SK-N-SH treated with all-trans-retinoic acid at 6 μM for 48 hours (cell line): ENCODE measurements around the gene DNAL4.

Experiments used
- ATAC-seq: fragments of 200-7000 bp; cut with Tn5 transposase; 3 replicates; pipeline ENCODE4 v1.9.1; 2020; ENCODE audit warnings: mild to moderate bottlenecking, moderate library complexity
- ARNTL ChIP-seq: fragments of 450-650 bp; formaldehyde crosslinking; IDR thresholded peaks from 2 replicates; pipeline ENCODE4 v1.5.0; 2020; ENCODE audit warnings: low read depth, mild to moderate bottlenecking, moderate library complexity, borderline replicate concordance
- BACH2 ChIP-seq: fragments of 250-450 bp; sonication (Bioruptor Pico); IDR thresholded peaks from 2 replicates; pipeline ENCODE4 v1.9.0; 2021; ENCODE audit warnings: mild to moderate bottlenecking, borderline replicate concordance
- CSDC2 ChIP-seq: fragments of 250-450 bp; sonication (Bioruptor Pico); IDR thresholded peaks from 2 replicates; pipeline ENCODE4 v1.5.0; 2020; ENCODE audit warnings: mild to moderate bottlenecking, moderate library complexity
- CSRNP3 ChIP-seq: fragments of 250-450 bp; sonication (Bioruptor Pico); IDR thresholded peaks from 2 replicates; pipeline ENCODE4 v1.5.1; 2021; ENCODE audit warnings: mild to moderate bottlenecking, moderate library complexity
- ESRRG ChIP-seq: fragments of 250-450 bp; sonication (Bioruptor Pico); IDR thresholded peaks from 2 replicates; pipeline ENCODE4 v1.6.1; 2021; ENCODE audit warnings: mild to moderate bottlenecking
- GLIS3 ChIP-seq: fragments of 250-450 bp; sonication (Bioruptor Pico); IDR thresholded peaks from 2 replicates; pipeline ENCODE4 v1.5.0; 2020; ENCODE audit warnings: mild to moderate bottlenecking, moderate library complexity
- ISL1 ChIP-seq: fragments of 250-450 bp; sonication (Bioruptor Pico); IDR thresholded peaks from 2 replicates; pipeline ENCODE4 v2.1.2; 2022; ENCODE audit warnings: mild to moderate bottlenecking, moderate library complexity
- POU6F1 ChIP-seq: fragments of 250-450 bp; sonication (Bioruptor Pico); IDR thresholded peaks from 2 replicates; pipeline ENCODE4 v1.8.0; 2021; ENCODE audit warnings: low read depth, mild to moderate bottlenecking, moderate library complexity, borderline replicate concordance
- PPARA ChIP-seq: fragments of 250-450 bp; sonication (Bioruptor Pico); IDR thresholded peaks from 2 replicates; pipeline ENCODE4 v1.5.0; 2020; ENCODE audit warnings: mild to moderate bottlenecking, borderline replicate concordance
- RARB ChIP-seq: fragments of 250-450 bp; sonication (Bioruptor Pico); IDR thresholded peaks from 2 replicates; pipeline ENCODE4 v1.8.0; 2021; ENCODE audit warnings: mild to moderate bottlenecking, moderate library complexity
- SNAI2 ChIP-seq: fragments of 250-450 bp; sonication (Bioruptor Pico); IDR thresholded peaks from 2 replicates; pipeline ENCODE4 v1.5.0; 2020; ENCODE audit warnings: mild to moderate bottlenecking, moderate library complexity
- TCF4 ChIP-seq: fragments of 250-450 bp; sonication (Bioruptor Pico); IDR thresholded peaks from 2 replicates; pipeline ENCODE4 v1.8.0; 2021; ENCODE audit warnings: mild to moderate bottlenecking, moderate library complexity, borderline replicate concordance
- ZC3H10 ChIP-seq: fragments of 250-450 bp; sonication (Bioruptor Pico); IDR thresholded peaks from 2 replicates; pipeline ENCODE4 v1.5.1; 2021; ENCODE audit warnings: mild to moderate bottlenecking, moderate library complexity
- ZFP3 ChIP-seq: fragments of 250-450 bp; sonication (Bioruptor Pico); IDR thresholded peaks from 2 replicates; pipeline ENCODE4 v1.5.0; 2020; ENCODE audit warnings: mild to moderate bottlenecking, moderate library complexity
- ZFP30 ChIP-seq: fragments of 450-650 bp; formaldehyde crosslinking; IDR thresholded peaks from 2 replicates; pipeline ENCODE4 v1.5.0; 2022; ENCODE audit warnings: mild to moderate bottlenecking, moderate library complexity
- ZNF70 ChIP-seq: fragments of 450-650 bp; formaldehyde crosslinking; IDR thresholded peaks from 2 replicates; pipeline ENCODE4 v1.5.0; 2020; ENCODE audit warnings: mild to moderate bottlenecking, moderate library complexity
- ZNF8 ChIP-seq: fragments of 450-650 bp; formaldehyde crosslinking; IDR thresholded peaks from 2 replicates; pipeline ENCODE4 v1.5.0; 2020; ENCODE audit warnings: mild to moderate bottlenecking, moderate library complexity
- TF ChIP-seq, protein P1 (sequence below): fragments of 250-450 bp; sonication (Bioruptor Pico); IDR thresholded peaks from 2 replicates; pipeline ENCODE4 v1.5.1; 2020; ENCODE audit warnings: low read depth, mild to moderate bottlenecking, moderate library complexity
- TF ChIP-seq, protein P2 (sequence below): fragments of 250-450 bp; sonication (Bioruptor Pico); IDR thresholded peaks from 2 replicates; pipeline ENCODE4 v1.5.0; 2020; ENCODE audit warnings: mild to moderate bottlenecking, moderate library complexity

The DNAL4 gene

DNA sequence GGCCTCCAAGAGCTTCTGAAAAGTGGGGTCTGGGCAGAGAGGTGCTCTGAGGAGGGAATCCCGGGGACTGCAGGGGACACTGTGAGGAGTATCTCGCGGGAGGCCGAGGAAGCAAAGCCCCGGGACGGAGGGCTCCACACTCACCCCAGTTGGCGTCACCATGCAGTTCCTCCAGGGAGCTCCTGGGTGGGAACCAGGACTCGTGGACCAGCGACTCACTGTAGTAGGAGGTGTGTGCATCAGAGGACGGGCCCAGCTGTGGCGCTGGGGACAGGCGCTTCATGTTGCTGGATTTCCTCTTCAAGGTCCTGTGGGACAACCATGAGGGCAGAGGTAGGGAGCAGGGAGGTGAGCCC lies 42.9 kb downstream of the DNAL4 start:
- TF ChIP-seq SNAI2: no peak
- no peak for TF ChIP-seq ISL1
- no peak for TF ChIP-seq RARB
- TF ChIP-seq, protein P1, sequence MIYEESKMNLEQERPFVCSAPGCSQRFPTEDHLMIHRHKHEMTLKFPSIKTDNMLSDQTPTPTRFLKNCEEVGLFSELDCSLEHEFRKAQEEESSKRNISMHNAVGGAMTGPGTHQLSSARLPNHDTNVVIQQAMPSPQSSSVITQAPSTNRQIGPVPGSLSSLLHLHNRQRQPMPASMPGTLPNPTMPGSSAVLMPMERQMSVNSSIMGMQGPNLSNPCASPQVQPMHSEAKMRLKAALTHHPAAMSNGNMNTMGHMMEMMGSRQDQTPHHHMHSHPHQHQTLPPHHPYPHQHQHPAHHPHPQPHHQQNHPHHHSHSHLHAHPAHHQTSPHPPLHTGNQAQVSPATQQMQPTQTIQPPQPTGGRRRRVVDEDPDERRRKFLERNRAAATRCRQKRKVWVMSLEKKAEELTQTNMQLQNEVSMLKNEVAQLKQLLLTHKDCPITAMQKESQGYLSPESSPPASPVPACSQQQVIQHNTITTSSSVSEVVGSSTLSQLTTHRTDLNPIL (CRISPR knock-in tag): no peak
- TF ChIP-seq TCF4 (CRISPR knock-in tag): no peak
- TF ChIP-seq, all 23 proteins: peak for 0
- ATAC-seq: no peak

DNA sequence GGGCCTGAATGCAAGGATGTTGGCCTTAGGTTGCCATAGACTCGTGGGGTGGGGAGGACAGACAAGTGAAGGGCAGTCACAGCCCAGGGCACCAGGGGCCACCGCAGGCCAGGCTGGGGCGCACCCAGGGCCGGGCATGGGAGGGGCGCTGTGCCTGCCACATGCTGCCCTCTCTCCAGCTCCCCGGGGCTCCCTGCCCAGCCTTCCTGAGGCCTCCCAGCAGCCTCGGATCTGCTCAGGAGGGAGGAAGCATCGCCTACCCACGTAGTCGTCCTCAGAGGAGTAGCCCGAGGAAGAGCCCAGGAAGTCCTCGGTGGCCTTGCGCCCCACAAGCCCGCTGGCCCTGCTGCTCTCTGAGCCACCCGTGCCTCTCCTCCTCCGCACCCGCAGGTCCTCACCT lies 43.3 kb downstream of the DNAL4 start:
- ATAC-seq: no peak

GRCh38 chr22:38750104-38750503 lies 43.8 kb downstream of the DNAL4 start:
- ATAC-seq: no peak
- TF ChIP-seq SNAI2: no peak
- TF ChIP-seq ESRRG (CRISPR knock-in tag): no peak
- TF ChIP-seq ARNTL (CRISPR knock-in tag): no peak
- no peak for TF ChIP-seq ZFP30
- TF ChIP-seq TCF4 (CRISPR knock-in tag): no peak
- TF ChIP-seq ZNF8 (CRISPR knock-in tag): no peak
- TF ChIP-seq, protein P2, sequence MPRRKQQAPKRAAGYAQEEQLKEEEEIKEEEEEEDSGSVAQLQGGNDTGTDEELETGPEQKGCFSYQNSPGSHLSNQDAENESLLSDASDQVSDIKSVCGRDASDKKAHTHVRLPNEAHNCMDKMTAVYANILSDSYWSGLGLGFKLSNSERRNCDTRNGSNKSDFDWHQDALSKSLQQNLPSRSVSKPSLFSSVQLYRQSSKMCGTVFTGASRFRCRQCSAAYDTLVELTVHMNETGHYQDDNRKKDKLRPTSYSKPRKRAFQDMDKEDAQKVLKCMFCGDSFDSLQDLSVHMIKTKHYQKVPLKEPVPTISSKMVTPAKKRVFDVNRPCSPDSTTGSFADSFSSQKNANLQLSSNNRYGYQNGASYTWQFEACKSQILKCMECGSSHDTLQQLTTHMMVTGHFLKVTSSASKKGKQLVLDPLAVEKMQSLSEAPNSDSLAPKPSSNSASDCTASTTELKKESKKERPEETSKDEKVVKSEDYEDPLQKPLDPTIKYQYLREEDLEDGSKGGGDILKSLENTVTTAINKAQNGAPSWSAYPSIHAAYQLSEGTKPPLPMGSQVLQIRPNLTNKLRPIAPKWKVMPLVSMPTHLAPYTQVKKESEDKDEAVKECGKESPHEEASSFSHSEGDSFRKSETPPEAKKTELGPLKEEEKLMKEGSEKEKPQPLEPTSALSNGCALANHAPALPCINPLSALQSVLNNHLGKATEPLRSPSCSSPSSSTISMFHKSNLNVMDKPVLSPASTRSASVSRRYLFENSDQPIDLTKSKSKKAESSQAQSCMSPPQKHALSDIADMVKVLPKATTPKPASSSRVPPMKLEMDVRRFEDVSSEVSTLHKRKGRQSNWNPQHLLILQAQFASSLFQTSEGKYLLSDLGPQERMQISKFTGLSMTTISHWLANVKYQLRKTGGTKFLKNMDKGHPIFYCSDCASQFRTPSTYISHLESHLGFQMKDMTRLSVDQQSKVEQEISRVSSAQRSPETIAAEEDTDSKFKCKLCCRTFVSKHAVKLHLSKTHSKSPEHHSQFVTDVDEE (CRISPR knock-in tag): no peak
- TF ChIP-seq ZC3H10 (CRISPR knock-in tag): no peak
- no peak for TF ChIP-seq CSDC2 (CRISPR knock-in tag)
- TF ChIP-seq POU6F1 (CRISPR knock-in tag): no peak
- no peak for TF ChIP-seq ZNF70 (CRISPR knock-in tag)
- TF ChIP-seq BACH2 (CRISPR knock-in tag): no peak
- no peak for TF ChIP-seq CSRNP3
- TF ChIP-seq, protein P1 (CRISPR knock-in tag): no peak
- no peak for TF ChIP-seq PPARA (CRISPR knock-in tag)
- no peak for TF ChIP-seq GLIS3 (CRISPR knock-in tag)
- no peak for TF ChIP-seq ZFP3 (CRISPR knock-in tag)

More for the DNA sequence above, 43.3 kb downstream of the DNAL4 start:
- TF ChIP-seq SNAI2 (no peak), ZC3H10 (CRISPR knock-in tag) (no peak), ESRRG (CRISPR knock-in tag) (no peak), RARB (no peak), ZFP3 (CRISPR knock-in tag) (no peak), ISL1 (no peak), BACH2 (CRISPR knock-in tag) (no peak), ZNF8 (CRISPR knock-in tag) (no peak), CSDC2 (CRISPR knock-in tag) (no peak), TCF4 (CRISPR knock-in tag) (no peak), GLIS3 (CRISPR knock-in tag) (no peak)
- TF ChIP-seq, protein P2 (CRISPR knock-in tag): no peak
- TF ChIP-seq, protein P1 (CRISPR knock-in tag): no peak
